HepG2 (cell line): ENCODE data around the gene EIF6. TPM values are rescaled to one million over a fixed set of nuclear protein-coding genes. Genes with fewer than 3 reads are reported as not detected.

Source experiments
- AGO1 ChIP-seq: fragments of 200-400 bp; formaldehyde crosslinking; IDR thresholded peaks from 2 replicates; pipeline ENCODE4 v1.6.1; 2017; ENCODE audit warnings: mild to moderate bottlenecking, low read depth, low read length, moderate library complexity; ENCODE audit not compliant: poor library complexity, severe bottlenecking
- ESRRA ChIP-seq: sonication (generic); formaldehyde crosslinking; IDR thresholded peaks from 2 replicates; pipeline ENCODE4 v1.5.1; 2020; ENCODE audit warnings: mild to moderate bottlenecking, low read depth, missing genetic modification reagents
- FUBP1 ChIP-seq: sonication (generic); formaldehyde crosslinking; IDR thresholded peaks from 2 replicates; pipeline ENCODE4 v1.5.1; 2020; ENCODE audit warnings: missing genetic modification reagents, mild to moderate bottlenecking, borderline replicate concordance
- IRF1 ChIP-seq: sonication (generic); formaldehyde crosslinking; IDR thresholded peaks from 2 replicates; pipeline ENCODE4 v1.4.0; 2020; ENCODE audit warnings: low read depth, mild to moderate bottlenecking, missing genetic modification reagents
- MTERF4 ChIP-seq: sonication (generic); formaldehyde crosslinking; IDR thresholded peaks from 2 replicates; pipeline ENCODE4 v1.8.0; 2023; ENCODE audit warnings: mild to moderate bottlenecking, missing genetic modification reagents
- MXD4 ChIP-seq: IDR thresholded peaks from 2 replicates; pipeline ENCODE4 v1.6.1; 2016; ENCODE audit warnings: mild to moderate bottlenecking, missing biosample characterization, missing genetic modification reagents
- MYPOP ChIP-seq: sonication (generic); formaldehyde crosslinking; IDR thresholded peaks from 2 replicates; pipeline ENCODE4 v1.8.1; 2023; ENCODE audit warnings: mild to moderate bottlenecking, moderate library complexity, missing genetic modification reagents
- NCOR1 ChIP-seq: fragments of 200-600 bp; sonication (generic); IDR thresholded peaks from 2 replicates; pipeline ENCODE4 v1.7.0; 2017; ENCODE audit warnings: antibody characterized with exemption, low read length, borderline replicate concordance
- ONECUT2 ChIP-seq: sonication (generic); formaldehyde crosslinking; IDR thresholded peaks from 2 replicates; pipeline ENCODE4 v1.4.0; 2020; ENCODE audit warnings: missing genetic modification reagents
- PAF1 ChIP-seq: IDR thresholded peaks from 2 replicates; pipeline ENCODE4 v1.6.1; 2016; ENCODE audit warnings: missing genetic modification reagents, missing compliant biosample characterization
- RBM39 ChIP-seq: fragments of 200-400 bp; formaldehyde crosslinking; IDR thresholded peaks from one replicate; pipeline ENCODE4 v1.6.1; 2018; ENCODE audit warnings: antibody characterized with exemption, mild to moderate bottlenecking, low read depth, low read length; ENCODE audit not compliant: poor library complexity, severe bottlenecking
- STAT6 ChIP-seq: sonication (generic); formaldehyde crosslinking; IDR thresholded peaks from 2 replicates; pipeline ENCODE4 v1.4.0; 2020; ENCODE audit warnings: missing genetic modification reagents, mild to moderate bottlenecking, borderline replicate concordance
- ZFP41 ChIP-seq: sonication (generic); formaldehyde crosslinking; IDR thresholded peaks from 2 replicates; pipeline ENCODE4 v1.4.0; 2020; ENCODE audit warnings: mild to moderate bottlenecking, missing genetic modification reagents, borderline replicate concordance
- ZNF335 ChIP-seq: sonication (generic); formaldehyde crosslinking; IDR thresholded peaks from 2 replicates; pipeline ENCODE4 v1.4.0; 2020; ENCODE audit warnings: missing genetic modification reagents
- ZNF432 ChIP-seq: sonication (generic); formaldehyde crosslinking; IDR thresholded peaks from 2 replicates; pipeline ENCODE4 v1.5.0; 2020; ENCODE audit warnings: missing genetic modification reagents, mild to moderate bottlenecking, borderline replicate concordance
- ZNF670 ChIP-seq: sonication (generic); formaldehyde crosslinking; IDR thresholded peaks from 2 replicates; pipeline ENCODE4 v1.8.0; 2022; ENCODE audit warnings: mild to moderate bottlenecking, missing genetic modification reagents, borderline replicate concordance
- ZNF710 ChIP-seq: sonication (generic); formaldehyde crosslinking; IDR thresholded peaks from 2 replicates; pipeline ENCODE4 v1.5.0; 2020; ENCODE audit warnings: mild to moderate bottlenecking, missing genetic modification reagents, borderline replicate concordance
- polyA plus RNA-seq, 8 experiments: library from polyadenylated mRNA; depleted of rRNA in 3 of 8; stranded (reverse) in 7 of 8; unstranded in 1 of 8; fragments of >200 nt; fragmentation: Illumina TruSeq in 4 of 8; extraction: Trizol in 4 of 8; gene quantifications; 2 replicates each; pipeline versions ENCODE4 v1.2.1 to v1.2.3, GENCODE V29; 2011 to 2016; ENCODE audit warnings: low read depth in 4 of 8, missing spikeins in 1 of 8, mixed read lengths in 1 of 8; ENCODE audit not compliant: insufficient read depth in 1 of 8
- total RNA-seq, 5 experiments: library from RNA; depleted of rRNA; stranded (reverse); fragments of >200 nt; fragmentation: Illumina TruSeq; extraction: Trizol; gene quantifications; 2 replicates each; pipeline ENCODE4 v1.2.3, GENCODE V29; 2016; ENCODE audit warnings: low read depth in 1 of 5

The EIF6 gene
- total and polyA plus RNA-seq, 2 of the 13 experiments (the other 11 are each of a cell fraction or from before 2014, with no cell fraction given), result 462 to 466 TPM

GRCh38 chr20:35287509-35288324 is 3.1 kb upstream of the EIF6 start (continued):
- TF ChIP-seq STAT6 (CRISPR knock-in tag), result no peak
- peak; percentile 62; the same call in 1 of the 2 replicates for TF ChIP-seq ESRRA (CRISPR knock-in tag)
- no peak for TF ChIP-seq ONECUT2 (CRISPR knock-in tag)
- peak; percentile 56 for TF ChIP-seq RBM39
- TF ChIP-seq ZFP41 (CRISPR knock-in tag), result no peak
- TF ChIP-seq NCOR1, result no peak
- no peak; the same call in 1 of the 2 replicates for TF ChIP-seq MYPOP (CRISPR knock-in tag)
- TF ChIP-seq MTERF4, result no peak
- TF ChIP-seq AGO1, result peak; percentile 26
- TF ChIP-seq ZNF710, result peak; percentile 63; the same call in 1 of the 2 replicates
- TF ChIP-seq PAF1 (CRISPR knock-in tag), result no peak
- TF ChIP-seq FUBP1 (CRISPR knock-in tag), result no peak
- no peak; the same call in 1 of the 2 replicates for TF ChIP-seq ZNF432 (CRISPR knock-in tag)
- no peak for TF ChIP-seq ZNF335 (CRISPR knock-in tag)
- TF ChIP-seq MXD4 (CRISPR knock-in tag), result no peak
- TF ChIP-seq ZNF670 (CRISPR knock-in tag), result no peak
- TF ChIP-seq IRF1, result no peak; the same call in 1 of the 2 replicates
